H9 (cell line): ENCODE measurements around the gene HOXB1. TPM values are rescaled to one million over a fixed set of nuclear protein-coding genes. Genes with fewer than 3 reads are reported as not detected.

Experiments
- DNase-seq: peaks from one replicate; pipeline ENCODE4 v3.0.0-alpha.2; 2017
- H2AFZ ChIP-seq: one replicate; pipeline ENCODE4 v1.6.1; 2013; ENCODE audit warnings: mild to moderate bottlenecking, low read length, control low read depth, moderate library complexity
- H2AK5ac ChIP-seq: 2 replicates; pipeline ENCODE4 v1.6.1; 2013; ENCODE audit warnings: low read length, control low read depth, mixed read lengths; ENCODE audit not compliant: insufficient read length
- H2BK120ac ChIP-seq: one replicate; pipeline ENCODE4 v1.6.1; 2013; ENCODE audit warnings: low read depth, mild to moderate bottlenecking, low read length, control low read depth, inconsistent platforms; ENCODE audit not compliant: poor library complexity, severe bottlenecking
- H2BK12ac ChIP-seq: 2 replicates; pipeline ENCODE4 v1.6.1; 2013; ENCODE audit warnings: low read length, control low read depth, mixed read lengths, low read depth; ENCODE audit not compliant: insufficient read length
- H2BK15ac ChIP-seq: 2 replicates; pipeline ENCODE4 v1.6.1; 2013; ENCODE audit warnings: low read depth, low read length, control low read depth
- H2BK20ac ChIP-seq: one replicate; pipeline ENCODE4 v1.6.1; 2013; ENCODE audit warnings: low read depth, mild to moderate bottlenecking, low read length, control low read depth, inconsistent platforms; ENCODE audit not compliant: poor library complexity, severe bottlenecking
- H2BK5ac ChIP-seq: 2 replicates; pipeline ENCODE4 v1.6.1; 2013; ENCODE audit warnings: low read length, control low read depth, mixed read lengths; ENCODE audit not compliant: insufficient read length
- H3K14ac ChIP-seq: 2 replicates; pipeline ENCODE4 v1.6.1; 2013; ENCODE audit warnings: low read length, control low read depth; ENCODE audit not compliant: insufficient read depth
- H3K18ac ChIP-seq: 2 replicates; pipeline ENCODE4 v1.6.1; 2013; ENCODE audit warnings: low read depth, mild to moderate bottlenecking, mixed read lengths, low read length, control low read depth; ENCODE audit not compliant: insufficient read length
- H3K23ac ChIP-seq: 2 replicates; pipeline ENCODE4 v1.6.1; 2013; ENCODE audit warnings: low read length, control low read depth, mixed read lengths, low read depth; ENCODE audit not compliant: insufficient read length
- H3K23me2 ChIP-seq: 2 replicates; pipeline ENCODE4 v1.6.1; 2013; ENCODE audit warnings: low read depth, mild to moderate bottlenecking, mixed read lengths, low read length, control low read depth; ENCODE audit not compliant: insufficient read length, poor library complexity, severe bottlenecking
- H3K27ac ChIP-seq: 2 replicates; pipeline ENCODE4 v1.5.1; 2013; ENCODE audit warnings: low read length, control low read depth, mixed read lengths, low read depth; ENCODE audit not compliant: insufficient read length
- H3K27me3 ChIP-seq: 2 replicates; pipeline ENCODE4 v1.6.1; 2013; ENCODE audit warnings: low read length, control low read depth, inconsistent platforms; ENCODE audit not compliant: insufficient read depth
- H3K4ac ChIP-seq: 2 replicates; pipeline ENCODE4 v1.6.1; 2013; ENCODE audit warnings: low read depth, mild to moderate bottlenecking, control low read depth, inconsistent platforms, low read length, moderate library complexity
- H3K4me1 ChIP-seq: 2 replicates; pipeline ENCODE4 v1.6.1; 2013; ENCODE audit warnings: low read length, control low read depth, inconsistent platforms; ENCODE audit not compliant: insufficient read depth
- H3K4me2 ChIP-seq: 2 replicates; pipeline ENCODE4 v1.6.1; 2013; ENCODE audit warnings: low read length, control low read depth, mixed read lengths; ENCODE audit not compliant: insufficient read length, insufficient read depth
- H3K56ac ChIP-seq: 2 replicates; pipeline ENCODE4 v1.6.1; 2013; ENCODE audit warnings: low read depth, mild to moderate bottlenecking, mixed read lengths, low read length, control low read depth; ENCODE audit not compliant: insufficient read length
- H3K79me1 ChIP-seq: 2 replicates; pipeline ENCODE4 v1.6.1; 2013; ENCODE audit warnings: low read depth, mild to moderate bottlenecking, moderate library complexity, low read length, control low read depth, inconsistent platforms; ENCODE audit not compliant: insufficient read depth, poor library complexity, severe bottlenecking
- H3K79me2 ChIP-seq: 2 replicates; pipeline ENCODE4 v1.6.1; 2013; ENCODE audit warnings: low read length, control low read depth, inconsistent platforms; ENCODE audit not compliant: insufficient read depth
- H3K9ac ChIP-seq: 2 replicates; pipeline ENCODE4 v1.6.1; 2013; ENCODE audit warnings: low read length, control low read depth, mixed read lengths; ENCODE audit not compliant: insufficient read length; ENCODE audit errors: extremely low read depth
- H3K9me3 ChIP-seq: one replicate; pipeline ENCODE4 v1.6.1; 2013; ENCODE audit warnings: low read depth, low read length, inconsistent platforms; ENCODE audit not compliant: control insufficient read depth
- H3T11ph ChIP-seq: one replicate; pipeline ENCODE4 v1.6.1; 2013; ENCODE audit warnings: mild to moderate bottlenecking, low read length, control low read depth, inconsistent platforms
- H4K20me1 ChIP-seq: one replicate; pipeline ENCODE4 v1.6.1; 2013; ENCODE audit not compliant: control insufficient read depth, insufficient read length, insufficient read depth
- H4K5ac ChIP-seq: 2 replicates; pipeline ENCODE4 v1.6.1; 2013; ENCODE audit warnings: low read depth, mild to moderate bottlenecking, mixed read lengths, low read length, control low read depth; ENCODE audit not compliant: insufficient read length
- H4K8ac ChIP-seq: replicated peaks from 2 replicates; pipeline ENCODE4 v1.6.1; 2013; ENCODE audit warnings: low read length, control low read depth, mixed read lengths, low read depth; ENCODE audit not compliant: insufficient read length
- H4K91ac ChIP-seq: 2 replicates; pipeline ENCODE4 v1.6.1; 2013; ENCODE audit warnings: low read depth, mild to moderate bottlenecking, moderate library complexity, mixed read lengths, low read length, control low read depth; ENCODE audit not compliant: insufficient read length
- H3K27ac Mint-ChIP-seq, 3 experiments: 2 replicates in 2 of 3; 3 replicates in 1 of 3; pipeline ENCODE4 v1.8.0; 2020 to 2021; ENCODE audit warnings: mixed read lengths in 3 of 3, mild to moderate bottlenecking in 1 of 3, moderate library complexity in 1 of 3
- H3K27me3 Mint-ChIP-seq: 2 replicates; pipeline ENCODE4 v1.8.0; 2021; ENCODE audit warnings: low read depth, mild to moderate bottlenecking, moderate library complexity, mixed read lengths
- H3K36me3 Mint-ChIP-seq, 3 experiments: 2 replicates in 2 of 3; 3 replicates in 1 of 3; pipeline ENCODE4 v1.8.0; 2020 to 2021; ENCODE audit warnings: low read depth in 3 of 3, mixed read lengths in 3 of 3; ENCODE audit not compliant: insufficient read depth in 1 of 3
- H3K4me1 Mint-ChIP-seq, 2 experiments: 2 replicates each; pipeline ENCODE4 v1.8.0; 2020; ENCODE audit warnings: mixed read lengths in 2 of 2
- H3K4me3 Mint-ChIP-seq, 2 experiments: 2 replicates in 1 of 2; 3 replicates in 1 of 2; pipeline ENCODE4 v1.8.0; 2020 to 2021; ENCODE audit warnings: mild to moderate bottlenecking in 2 of 2, mixed read lengths in 2 of 2, moderate library complexity in 1 of 2
- H3K9me3 Mint-ChIP-seq, 2 experiments: 2 replicates in 1 of 2; 3 replicates in 1 of 2; pipeline ENCODE4 v1.8.0; 2020; ENCODE audit warnings: mild to moderate bottlenecking in 2 of 2, mixed read lengths in 2 of 2, moderate library complexity in 1 of 2
- CTCF ChIP-seq: fragments of 200-600 bp; sonication (generic); conservative IDR thresholded peaks from 3 replicates; pipeline ENCODE4 v1.8.0; 2021; ENCODE audit warnings: antibody characterized with exemption, mild to moderate bottlenecking
- WGBS: extraction: QIAGEN DNeasy Blood & Tissue Kit; methylation state at CpG from one replicate; pipeline ENCODE4 v1.1.7; 2013; ENCODE audit warnings: missing lambda C conversion rate, low lambda C conversion rate, mixed read lengths; ENCODE audit not compliant: insufficient read length; ENCODE audit errors: extremely low coverage; 5-methylcytosine and 5-hydroxymethylcytosine counted together
- total RNA-seq: library from RNA; stranded (reverse); gene quantifications from 2 replicates; pipeline ENCODE4 v1.2.1, GENCODE V29; 2021

HOXB1 gene
- total RNA-seq, 1 experiment from 2014 or later = not detected

DNA sequence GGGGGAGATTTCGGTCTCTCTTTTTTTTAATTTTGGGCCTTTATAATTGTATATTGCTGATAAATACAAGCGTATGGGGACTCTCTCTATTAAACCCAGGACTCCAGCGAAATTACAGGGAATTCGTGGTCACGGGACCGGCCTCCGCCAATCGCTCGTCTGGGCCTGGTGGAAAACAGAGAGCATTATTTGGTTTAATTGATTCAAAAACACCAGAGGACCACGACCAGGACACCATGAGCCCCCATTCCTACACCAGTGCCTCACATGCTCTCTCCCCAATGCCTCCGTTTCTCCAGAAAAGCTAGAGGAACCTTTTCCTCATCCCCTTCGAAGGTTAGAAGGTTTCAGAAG lies 14.2 kb upstream of the HOXB1 start, which contains the start of gene HOXB2:
Gene HOXB2, minus strand, starts transcription at position 88 of the 354 bp plus-strand sequence. CDS start 198 bp downstream, outside the sequence.
- H3K4me1 ChIP-seq = peaks cover 3% of the 10 kb centered on the region; the same call in 1 of the 2 replicates
- no peak within 1 kb of the TSS for H2AFZ ChIP-seq
- Mint-ChIP-seq H3K4me1 (peaks cover 36 to 70% of the 10 kb centered on the region in 2 experiments), H3K4me3 (peak within 1 kb of the TSS in 1 of 2 experiments; percentile 59; a peak in 2 of 5 replicates), H3K27ac (no peak within 1 kb of the TSS; a peak in 1 of 7 replicates), H3K9me3 (peaks cover 1 to 20% of the 10 kb centered on the region in 2 experiments; a peak in 3 of 5 replicates), H3K36me3 (no peaks in the 10 kb centered on the region; a peak in 1 of 7 replicates), H3K27me3 (peaks cover 99% of the 10 kb centered on the region)
- peak within 1 kb of the TSS; percentile 30 for H3K4me2 ChIP-seq
- H3K27ac ChIP-seq = no peak within 1 kb of the TSS
- no peak within 1 kb of the TSS for H2AK5ac ChIP-seq
- H3K56ac ChIP-seq = no peak within 1 kb of the TSS
- H4K8ac ChIP-seq = no peak within 1 kb of the TSS
- H3K79me1 ChIP-seq = no peaks in the 10 kb centered on the region
- WGBS = no CpG with 5 or more reads among the region's 12 CpGs
- no peaks in the 10 kb centered on the region for H3K79me2 ChIP-seq
- H3K27me3 ChIP-seq = peaks cover 90% of the 10 kb centered on the region
- TF ChIP-seq CTCF = no peak
- no peak within 1 kb of the TSS for H3K9ac ChIP-seq
- H2BK120ac ChIP-seq = no peak within 1 kb of the TSS
- H3K18ac ChIP-seq = no peak within 1 kb of the TSS
- no peak within 1 kb of the TSS for H4K91ac ChIP-seq
- no peak within 1 kb of the TSS for H2BK5ac ChIP-seq
- H2BK15ac ChIP-seq = no peak within 1 kb of the TSS
- peaks cover 6% of the 10 kb centered on the region for H3K23me2 ChIP-seq
- no peak within 1 kb of the TSS for H3K23ac ChIP-seq
- no peak within 1 kb of the TSS for H3K4ac ChIP-seq
- H3K14ac ChIP-seq = no peak within 1 kb of the TSS
- no peaks in the 10 kb centered on the region for H4K20me1 ChIP-seq
- no peak within 1 kb of the TSS for H4K5ac ChIP-seq
- no peak within 1 kb of the TSS for H2BK12ac ChIP-seq
- H3K9me3 ChIP-seq = no peaks in the 10 kb centered on the region
- DNase-seq = no peak
- H3T11ph ChIP-seq = no peak within 1 kb of the TSS
- no peak within 1 kb of the TSS for H2BK20ac ChIP-seq
